Endodermal cell (in vitro differentiated cells): ENCODE measurements around the gene SPATA17. TPM values are rescaled to one million over a fixed set of nuclear protein-coding genes. Genes with fewer than 3 reads are reported as not detected.
A peak's percentile ranks its signal among the peaks of the same experiment; 100 is the strongest.

Experiments
- DNase-seq: peaks from one replicate; pipeline ENCODE4 v3.0.0-alpha.2; 2017
- H3K27ac ChIP-seq: 2 replicates; pipeline ENCODE4 v1.5.1; 2013; ENCODE audit warnings: mild to moderate bottlenecking, low read depth, low read length, moderate library complexity
- H3K27me3 ChIP-seq: 2 replicates; pipeline ENCODE4 v1.6.1; 2013; ENCODE audit warnings: mild to moderate bottlenecking, low read length, moderate library complexity; ENCODE audit not compliant: insufficient read depth, control insufficient read depth, poor library complexity, severe bottlenecking
- H3K36me3 ChIP-seq: 2 replicates; pipeline ENCODE4 v1.7.0; 2013; ENCODE audit warnings: mild to moderate bottlenecking, low read length, moderate library complexity; ENCODE audit not compliant: control insufficient read depth, insufficient read depth
- H3K4me1 ChIP-seq: one replicate; pipeline ENCODE4 v1.7.0; 2013; ENCODE audit warnings: low read length; ENCODE audit not compliant: control insufficient read depth, insufficient read depth
- H3K4me3 ChIP-seq: 2 replicates; pipeline ENCODE4 v1.5.1; 2013; ENCODE audit warnings: mild to moderate bottlenecking, low read length, moderate library complexity
- H3K9ac ChIP-seq: 2 replicates; pipeline ENCODE4 v1.6.1; 2013; ENCODE audit warnings: mild to moderate bottlenecking, low read length, moderate library complexity; ENCODE audit not compliant: poor library complexity, severe bottlenecking; ENCODE audit errors: extremely low read depth
- H3K9me3 ChIP-seq: 2 replicates; pipeline ENCODE4 v1.6.1; 2013; ENCODE audit warnings: mild to moderate bottlenecking, low read length, moderate library complexity; ENCODE audit not compliant: control insufficient read depth
- H3K27ac Mint-ChIP-seq: 2 replicates; pipeline ENCODE4 v1.8.0; 2020; ENCODE audit warnings: mixed read lengths
- H3K27me3 Mint-ChIP-seq: 2 replicates; pipeline ENCODE4 v1.8.0; 2021; ENCODE audit warnings: mild to moderate bottlenecking, mixed read lengths; ENCODE audit not compliant: insufficient read depth
- H3K36me3 Mint-ChIP-seq: 2 replicates; pipeline ENCODE4 v1.8.0; 2020; ENCODE audit warnings: low read depth, mixed read lengths
- H3K4me1 Mint-ChIP-seq: 2 replicates; pipeline ENCODE4 v1.8.0; 2020; ENCODE audit warnings: mixed read lengths
- H3K4me3 Mint-ChIP-seq: 2 replicates; pipeline ENCODE4 v1.8.0; 2020; ENCODE audit warnings: mild to moderate bottlenecking, moderate library complexity, mixed read lengths
- H3K9me3 Mint-ChIP-seq: 2 replicates; pipeline ENCODE4 v1.8.0; 2020; ENCODE audit warnings: mild to moderate bottlenecking, mixed read lengths
- WGBS, 2 experiments: methylation state at CpG; one replicate each; pipeline versions ENCODE4 v1.1.5 to v1.1.7; 2013; ENCODE audit warnings: missing lambda C conversion rate in 2 of 2, mixed read lengths in 1 of 2; ENCODE audit not compliant: insufficient coverage in 1 of 2, insufficient read length in 1 of 2; 5-methylcytosine and 5-hydroxymethylcytosine counted together
- total RNA-seq, 2 donors: library from RNA; stranded (reverse); fragmentation: NEBNext Ultra II Directional in 1 of 2; extraction: Animal tissue kit (Norgen Biotek cat#: 25700) in 1 of 2; gene quantifications; 2 replicates in 1 of 2; 3 replicates in 1 of 2; pipeline ENCODE4 v1.2.1, GENCODE V29; 2021
- TF ChIP-seq, protein P1 (sequence below): fragments of 200-600 bp; sonication (generic); conservative IDR thresholded peaks from 2 replicates; pipeline ENCODE4 v1.5.0; 2021; ENCODE audit warnings: antibody characterized with exemption, mild to moderate bottlenecking

Gene SPATA17
- total RNA-seq, 2 donors from 2014 or later = 0.93 to 1.6 TPM

DNA sequence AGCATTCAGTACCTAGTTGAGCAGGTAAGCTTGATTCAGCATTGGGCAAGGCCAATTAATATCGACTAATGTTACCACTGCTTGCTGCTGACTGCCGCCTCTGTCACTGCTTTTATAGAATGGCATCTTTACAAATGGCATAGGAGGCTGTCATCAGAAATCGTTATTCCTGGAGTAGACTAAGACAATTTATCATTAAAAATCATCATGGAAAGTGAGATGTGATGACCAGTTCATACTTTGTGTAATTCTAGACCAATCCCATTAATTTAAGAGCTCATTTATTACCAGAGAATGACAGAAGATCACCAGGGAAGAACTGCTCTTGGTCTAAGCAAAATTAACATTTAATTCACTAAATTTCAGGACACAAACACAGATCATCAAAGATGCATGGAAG is 254.0 kb downstream of the SPATA17 start:
- Histone ChIP-seq H3K4me3 (no peak overlapping the region), H3K27me3 (no peaks in the 10 kb centered on the region), H3K4me1 (no peaks in the 10 kb centered on the region), H3K9ac (no peak overlapping the region), H3K9me3 (peaks cover 24% of the 10 kb centered on the region), H3K36me3 (no peaks in the 10 kb centered on the region), H3K27ac (no peak overlapping the region)
- Mint-ChIP-seq H3K36me3 (no peaks in the 10 kb centered on the region), H3K27ac (no peak overlapping the region), H3K4me3 (no peak overlapping the region), H3K4me1 (peaks cover 8% of the 10 kb centered on the region), H3K27me3 (peaks cover 12% of the 10 kb centered on the region), H3K9me3 (peaks cover 17% of the 10 kb centered on the region)
- no peak for DNase-seq
- TF ChIP-seq, protein P1, sequence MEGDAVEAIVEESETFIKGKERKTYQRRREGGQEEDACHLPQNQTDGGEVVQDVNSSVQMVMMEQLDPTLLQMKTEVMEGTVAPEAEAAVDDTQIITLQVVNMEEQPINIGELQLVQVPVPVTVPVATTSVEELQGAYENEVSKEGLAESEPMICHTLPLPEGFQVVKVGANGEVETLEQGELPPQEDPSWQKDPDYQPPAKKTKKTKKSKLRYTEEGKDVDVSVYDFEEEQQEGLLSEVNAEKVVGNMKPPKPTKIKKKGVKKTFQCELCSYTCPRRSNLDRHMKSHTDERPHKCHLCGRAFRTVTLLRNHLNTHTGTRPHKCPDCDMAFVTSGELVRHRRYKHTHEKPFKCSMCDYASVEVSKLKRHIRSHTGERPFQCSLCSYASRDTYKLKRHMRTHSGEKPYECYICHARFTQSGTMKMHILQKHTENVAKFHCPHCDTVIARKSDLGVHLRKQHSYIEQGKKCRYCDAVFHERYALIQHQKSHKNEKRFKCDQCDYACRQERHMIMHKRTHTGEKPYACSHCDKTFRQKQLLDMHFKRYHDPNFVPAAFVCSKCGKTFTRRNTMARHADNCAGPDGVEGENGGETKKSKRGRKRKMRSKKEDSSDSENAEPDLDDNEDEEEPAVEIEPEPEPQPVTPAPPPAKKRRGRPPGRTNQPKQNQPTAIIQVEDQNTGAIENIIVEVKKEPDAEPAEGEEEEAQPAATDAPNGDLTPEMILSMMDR = no peak
- 95 to 100% methylated on average over 1 to 3 of the region's 3 CpGs for WGBS, 2 experiments

DNA sequence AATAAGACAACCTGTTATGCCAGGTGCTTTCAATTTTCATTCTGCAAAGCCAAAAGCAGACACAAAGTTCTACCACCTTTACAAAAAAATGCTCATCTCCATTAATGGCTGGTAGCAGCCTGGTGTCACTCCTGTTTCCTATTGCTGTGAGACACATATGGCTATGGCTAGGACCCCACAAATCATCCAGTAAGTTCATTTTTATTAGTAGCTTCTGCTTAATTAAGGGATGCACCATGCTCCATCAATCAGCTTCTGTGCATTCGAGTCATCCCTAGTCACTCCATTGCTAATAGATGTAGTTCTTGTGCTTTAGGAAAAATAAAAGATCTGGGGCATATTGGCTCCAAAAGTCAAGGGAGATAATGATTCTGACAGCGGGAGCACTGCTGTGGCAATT is 257.2 kb downstream of the SPATA17 start:
- no peak overlapping the region for H3K27ac Mint-ChIP-seq
- H3K9me3 Mint-ChIP-seq = peaks cover 8% of the 10 kb centered on the region
- Histone ChIP-seq H3K36me3 (no peaks in the 10 kb centered on the region), H3K27me3 (no peaks in the 10 kb centered on the region), H3K27ac (no peak overlapping the region), H3K9me3 (peaks cover 18% of the 10 kb centered on the region), H3K9ac (no peak overlapping the region), H3K4me1 (no peaks in the 10 kb centered on the region), H3K4me3 (no peak overlapping the region)
- WGBS, 2 experiments = 74 to 80% methylated on average over 2 of the region's 2 CpGs
- H3K36me3 Mint-ChIP-seq = no peaks in the 10 kb centered on the region
- H3K27me3 Mint-ChIP-seq = peaks cover 12% of the 10 kb centered on the region
- DNase-seq = no peak
- H3K4me1 Mint-ChIP-seq = peaks cover 8% of the 10 kb centered on the region
- TF ChIP-seq, protein P1 = no peak
- H3K4me3 Mint-ChIP-seq = no peak overlapping the region

DNA sequence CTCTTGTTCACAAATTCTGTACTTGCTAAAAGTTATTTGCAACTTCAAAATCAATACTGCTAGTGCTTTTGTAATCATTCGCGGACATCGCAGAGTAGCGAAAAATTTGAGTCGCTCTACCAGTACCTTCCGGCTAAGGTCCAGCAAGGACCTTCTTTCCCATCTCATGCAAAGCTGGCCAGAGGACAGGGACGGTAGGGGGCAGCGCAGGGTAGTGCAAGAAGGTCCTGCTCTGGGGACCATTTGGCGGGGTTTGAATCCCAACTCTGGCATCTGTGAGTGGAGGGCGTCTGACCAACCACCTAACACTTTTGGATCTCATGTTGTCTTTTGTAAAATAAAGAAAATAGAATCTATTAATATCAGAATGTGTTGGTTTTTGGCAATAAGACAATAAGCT is 258.3 kb downstream of the SPATA17 start:
- Mint-ChIP-seq H3K4me1 (peaks cover 8% of the 10 kb centered on the region), H3K4me3 (no peak overlapping the region), H3K36me3 (no peaks in the 10 kb centered on the region), H3K27ac (no peak overlapping the region), H3K27me3 (peaks cover 12% of the 10 kb centered on the region), H3K9me3 (no peaks in the 10 kb centered on the region)
- Histone ChIP-seq H3K27ac (no peak overlapping the region), H3K9me3 (peaks cover 7% of the 10 kb centered on the region), H3K27me3 (no peaks in the 10 kb centered on the region), H3K9ac (no peak overlapping the region), H3K4me3 (no peak overlapping the region), H3K36me3 (no peaks in the 10 kb centered on the region), H3K4me1 (no peaks in the 10 kb centered on the region)
- 65 to 88% methylated on average over 7 to 10 of the region's 10 CpGs for WGBS, 2 experiments
- TF ChIP-seq, protein P1 = peak; percentile 91
- DNase-seq = peak; percentile 94
